Fibroblast of peridontal ligament (primary cell): ENCODE measurements around the gene KIF21B.

Source experiments
- DNase-seq: peaks from one replicate; pipeline ENCODE4 v3.0.0-alpha.2; 2010; ENCODE audit errors: extremely low read depth

Gene KIF21B

DNA sequence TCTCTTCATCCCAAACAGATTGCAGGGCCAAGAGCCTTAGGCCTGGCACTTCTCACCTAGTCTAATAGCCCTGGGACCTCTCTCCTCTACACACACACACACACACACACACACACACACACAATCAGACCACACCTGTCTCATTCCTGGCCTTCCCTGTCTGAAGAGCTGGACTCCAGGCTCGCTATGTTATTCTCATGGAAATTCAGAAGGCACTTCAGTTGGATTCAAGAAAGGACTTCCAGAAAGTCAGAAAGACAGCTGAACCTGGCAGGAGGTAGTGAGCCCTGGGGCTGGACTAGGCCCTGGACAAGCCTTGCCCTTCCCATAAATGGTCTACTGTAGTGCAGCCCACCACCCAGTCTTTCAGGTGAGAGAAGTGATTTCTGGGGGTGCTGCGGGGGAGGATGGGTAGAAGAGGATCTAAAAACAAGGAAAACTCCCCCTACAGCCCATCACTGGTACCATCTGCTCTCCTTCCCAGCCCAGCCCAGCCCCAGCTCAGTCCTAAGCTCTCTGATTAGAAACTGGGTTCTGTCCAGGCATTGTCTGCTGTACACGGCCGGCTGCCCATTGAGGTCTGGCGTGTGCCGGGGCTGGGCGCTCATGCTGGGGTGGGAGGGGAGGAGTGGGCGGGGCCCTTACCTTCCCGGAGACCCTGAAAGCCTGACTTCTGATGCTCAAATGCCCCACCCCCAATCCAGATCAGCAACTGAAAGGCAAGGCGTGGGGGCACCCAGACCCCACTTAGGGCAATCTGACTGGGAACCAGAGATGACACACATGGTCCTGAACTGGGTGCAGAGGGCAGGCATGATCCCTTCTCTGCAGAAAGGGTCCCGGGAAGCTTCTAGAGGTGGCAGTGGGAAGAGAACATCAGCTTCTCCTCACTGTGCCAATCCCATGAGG lies 2.5 kb downstream of the KIF21B start:
- no peak for DNase-seq

DNA sequence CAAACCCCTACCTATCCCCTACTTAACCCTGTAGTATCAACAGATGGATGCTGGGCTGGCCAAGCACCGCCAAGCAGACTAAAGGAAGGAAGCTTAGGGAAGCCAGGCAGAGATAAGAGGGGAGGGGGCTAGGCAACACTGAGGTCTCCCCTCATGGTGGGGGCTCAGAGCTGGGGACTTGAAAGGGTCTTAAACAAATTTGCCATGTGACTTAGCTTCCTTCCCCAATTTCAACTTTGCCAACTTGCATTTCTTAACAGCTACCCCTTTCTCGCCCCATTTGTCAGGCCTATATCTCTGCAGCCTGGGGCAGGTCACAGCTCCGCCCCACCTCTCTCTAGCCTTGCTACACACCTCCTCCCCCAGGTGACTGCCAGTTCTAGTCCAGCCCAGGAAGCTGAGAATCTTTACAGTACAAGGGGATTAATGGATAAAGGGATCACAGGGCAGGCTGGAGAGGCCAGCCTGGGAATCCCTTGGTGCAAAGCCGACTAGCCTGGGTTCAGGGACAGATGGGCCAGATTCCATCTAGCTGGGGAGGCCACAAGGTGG lies 3.4 kb downstream of the KIF21B start:
- no peak for DNase-seq

DNA sequence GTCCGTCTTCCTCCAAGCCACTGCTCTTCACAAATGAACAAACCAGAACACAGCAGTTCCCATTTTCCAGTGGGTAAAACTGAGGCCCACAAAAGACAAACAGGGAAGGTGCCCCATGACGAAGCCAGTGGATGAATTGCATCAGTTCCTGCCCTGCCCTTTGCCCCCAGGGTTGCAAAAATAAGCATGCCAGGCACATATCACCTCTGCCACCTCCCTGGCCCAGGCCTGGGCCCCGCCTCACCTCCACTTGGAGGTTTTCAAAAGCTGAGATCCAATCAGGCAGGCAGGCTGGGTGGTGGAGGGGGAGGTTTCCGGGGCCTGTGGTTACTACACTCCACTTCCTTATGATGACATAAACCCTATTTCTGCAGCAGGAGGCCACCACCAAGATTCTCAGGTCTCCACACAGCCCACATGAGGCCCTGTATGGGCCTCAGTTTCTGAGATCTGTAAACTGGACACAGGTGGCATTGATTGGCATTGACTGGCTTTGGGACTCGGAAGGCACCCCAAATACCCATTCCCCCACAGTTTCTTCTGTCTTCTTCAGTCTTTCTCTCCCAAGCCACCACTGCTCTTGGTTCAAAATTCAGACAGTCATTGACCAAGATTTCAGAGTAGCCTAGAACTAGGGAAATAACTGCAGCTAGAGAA lies 4.1 kb downstream of the KIF21B start:
- no peak for DNase-seq

DNA sequence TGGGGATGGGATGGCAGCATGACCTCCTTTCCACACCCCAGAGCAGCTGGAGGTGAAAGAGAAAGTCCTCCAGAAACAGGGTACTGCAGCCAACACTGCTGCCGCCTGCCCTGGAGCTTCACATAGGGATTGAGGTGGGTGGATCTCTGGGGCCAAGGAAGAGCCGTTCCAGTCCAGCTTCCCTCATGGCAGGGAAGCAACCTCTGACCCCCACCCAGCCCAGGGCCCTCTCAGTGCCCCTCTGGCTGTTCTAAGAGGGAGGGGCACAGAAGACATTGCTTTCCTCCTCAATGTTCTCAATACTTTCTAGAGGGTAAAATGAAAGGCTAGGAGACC lies 5.7 kb downstream of the KIF21B start:
- DNase-seq: no peak

DNA sequence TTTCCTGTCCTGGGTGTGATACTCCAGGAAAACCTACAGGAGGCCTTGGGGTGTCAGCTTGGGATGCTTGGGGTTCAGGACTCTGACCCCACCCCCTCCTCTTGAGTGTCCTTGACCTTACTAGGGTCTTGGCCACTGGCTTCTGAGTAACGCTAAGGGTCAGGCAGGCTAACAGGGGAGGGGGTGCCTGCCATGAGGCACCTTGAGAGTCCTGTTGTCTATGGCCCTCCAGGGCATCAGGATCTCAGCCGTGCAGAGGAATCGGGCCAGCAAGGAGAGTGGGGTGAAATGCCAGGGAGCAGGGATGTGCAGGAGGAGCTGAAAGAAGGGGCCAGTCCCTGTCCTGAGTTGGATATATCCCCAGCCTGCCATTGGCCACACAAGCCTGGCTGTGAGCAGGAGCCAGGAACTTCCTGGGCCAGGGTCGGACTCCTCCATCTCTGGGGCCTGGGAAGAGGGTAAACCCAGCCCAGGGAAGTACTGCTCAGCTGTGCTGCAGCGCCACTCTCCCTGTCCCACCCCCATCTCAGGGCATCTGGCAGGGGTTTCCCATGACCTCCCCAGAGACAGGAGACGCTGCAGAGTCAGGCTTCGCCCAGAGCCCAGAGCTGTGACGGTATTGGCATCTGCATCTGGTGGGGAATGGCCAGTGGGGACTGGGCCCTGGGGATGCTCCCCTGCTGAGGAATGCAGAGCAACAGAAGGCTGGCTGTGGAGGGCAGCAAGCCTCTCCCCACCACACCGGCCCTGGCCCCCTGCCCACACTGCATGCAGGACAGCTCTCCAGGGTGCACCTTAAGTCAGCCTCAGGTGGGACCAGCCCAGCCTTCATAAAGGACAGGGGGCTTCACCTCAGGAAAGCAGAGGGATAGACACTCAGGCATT lies 6.3 kb downstream of the KIF21B start:
- DNase-seq: no peak

DNA sequence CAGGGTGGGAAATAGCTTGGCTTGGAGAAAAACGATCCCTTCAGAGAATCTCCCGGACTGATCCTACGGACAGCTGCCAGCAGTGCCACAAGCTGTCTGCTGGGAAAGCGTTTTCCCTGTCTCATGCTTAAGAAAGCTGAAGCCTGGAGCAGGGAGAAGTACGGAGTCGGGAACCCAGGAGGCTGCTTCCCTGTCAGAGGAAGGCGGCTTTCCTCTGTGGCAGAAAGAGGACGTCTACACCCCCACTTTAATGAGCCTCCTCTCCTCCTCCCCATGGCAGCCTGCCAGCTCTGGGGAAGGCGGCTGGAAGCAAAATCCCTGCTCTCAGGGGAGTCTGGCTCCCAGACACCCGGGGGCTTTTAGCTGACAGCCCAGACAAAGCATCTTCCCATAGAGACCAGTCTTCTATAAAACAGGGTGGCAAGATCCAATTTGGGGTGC lies 7.3 kb downstream of the KIF21B start:
- DNase-seq: peak; percentile 8

DNA sequence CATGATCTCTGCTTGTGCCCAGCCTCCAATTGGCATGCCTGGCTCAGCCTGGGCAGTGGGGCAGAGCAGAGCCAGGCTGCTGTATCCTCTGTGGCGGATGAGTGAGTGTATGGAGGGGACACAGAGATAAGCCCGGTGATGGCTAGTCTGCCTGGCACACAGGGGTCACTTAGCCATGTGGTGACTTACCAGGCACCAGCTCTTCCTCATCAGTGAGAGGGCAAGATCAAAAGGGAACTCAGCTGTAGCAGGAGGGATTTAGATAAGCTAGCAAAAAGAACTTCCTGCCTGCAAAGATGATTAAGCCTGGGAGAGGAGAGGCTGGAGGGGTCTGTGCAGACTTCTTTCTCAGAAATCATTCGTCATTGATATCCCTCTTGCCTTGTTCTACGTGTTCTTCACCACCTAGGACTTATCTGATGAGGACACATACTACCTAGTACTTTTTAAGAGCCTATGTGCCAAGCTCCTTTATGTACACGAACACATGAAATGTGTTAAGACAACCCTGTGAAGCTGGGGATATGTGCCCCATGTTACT lies 7.9 kb downstream of the KIF21B start:
- DNase-seq: no peak

DNA sequence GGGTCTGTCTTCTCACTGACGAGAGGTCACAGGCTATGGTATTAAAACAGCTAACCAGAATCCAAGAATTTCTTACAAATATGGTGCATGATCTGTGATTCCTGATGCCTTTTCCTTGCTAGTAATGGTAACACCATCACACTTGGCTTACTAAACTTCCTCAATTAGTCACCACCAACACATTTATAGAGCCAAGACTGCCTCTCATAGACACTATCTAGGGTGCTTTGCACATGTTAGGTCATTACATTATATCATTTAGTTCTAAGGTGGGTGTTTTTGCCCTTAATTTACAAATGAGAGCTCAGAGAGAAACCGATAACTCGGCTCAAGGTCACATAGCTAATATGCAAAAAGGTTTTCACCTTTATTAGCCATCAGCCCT lies 8.7 kb downstream of the KIF21B start:
- DNase-seq: no peak

DNA sequence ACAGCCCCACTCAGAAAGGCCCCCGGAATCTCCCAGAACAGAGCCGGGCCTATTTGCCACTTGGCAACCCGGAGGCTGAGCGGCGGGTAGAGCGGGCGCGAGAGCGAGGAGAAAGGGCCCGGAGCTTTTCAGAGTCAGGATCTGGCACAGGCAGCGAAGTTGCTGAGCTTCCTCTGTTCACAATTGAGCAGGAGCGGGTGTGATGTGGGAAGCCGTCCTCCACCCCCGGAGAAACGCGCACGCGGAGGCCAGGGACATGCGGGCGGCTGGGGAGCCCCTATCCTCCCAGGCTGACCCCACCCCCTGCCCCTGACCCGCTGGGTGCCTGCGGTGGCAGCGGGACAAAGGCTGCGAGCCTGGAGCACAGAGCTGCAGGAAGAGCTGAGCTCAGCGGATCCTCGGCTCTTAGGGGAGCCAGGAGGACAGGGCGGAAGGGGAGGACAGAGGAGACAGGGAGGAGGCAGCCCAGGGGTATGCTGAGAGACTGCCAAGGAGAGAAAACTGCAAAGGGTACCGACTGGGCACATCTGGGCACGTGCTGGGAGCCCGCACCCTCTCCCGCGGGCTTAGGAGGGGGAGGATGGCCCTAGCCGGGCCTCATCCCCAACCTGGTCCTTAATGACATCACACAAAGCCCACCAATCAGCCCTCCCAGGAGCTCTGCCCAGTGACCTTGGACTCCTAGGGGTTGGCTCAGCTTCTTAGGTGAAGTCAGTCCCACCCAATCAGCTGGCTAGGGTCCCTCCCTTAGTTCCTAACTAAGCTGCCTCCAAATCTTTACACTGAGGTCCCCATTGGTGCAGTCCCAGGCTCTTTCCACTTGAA lies 9.3 kb downstream of the KIF21B start:
- no peak for DNase-seq

DNA sequence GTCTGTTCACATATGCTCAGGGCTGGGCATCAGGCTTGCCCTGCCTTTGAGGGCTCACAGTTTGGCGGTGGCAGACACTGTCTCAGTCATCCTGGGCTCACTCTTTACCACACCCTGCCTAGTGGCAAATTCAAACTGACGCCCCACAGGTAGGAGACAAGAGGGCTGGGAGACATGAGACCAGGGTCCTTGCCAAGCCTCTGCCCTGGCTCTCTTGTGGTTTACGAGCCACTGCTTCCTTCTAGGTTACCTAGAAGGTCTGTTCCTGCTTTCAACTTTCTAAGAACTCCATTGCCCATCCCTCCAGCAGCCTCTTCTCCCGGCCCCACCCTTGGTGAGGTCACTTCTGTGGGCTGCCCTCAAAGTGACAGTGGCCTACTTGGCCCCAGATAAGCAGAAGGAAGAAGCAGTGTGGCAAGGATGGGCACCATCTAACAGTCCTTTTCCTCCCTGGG lies 10.5 kb downstream of the KIF21B start:
- DNase-seq: no peak

DNA sequence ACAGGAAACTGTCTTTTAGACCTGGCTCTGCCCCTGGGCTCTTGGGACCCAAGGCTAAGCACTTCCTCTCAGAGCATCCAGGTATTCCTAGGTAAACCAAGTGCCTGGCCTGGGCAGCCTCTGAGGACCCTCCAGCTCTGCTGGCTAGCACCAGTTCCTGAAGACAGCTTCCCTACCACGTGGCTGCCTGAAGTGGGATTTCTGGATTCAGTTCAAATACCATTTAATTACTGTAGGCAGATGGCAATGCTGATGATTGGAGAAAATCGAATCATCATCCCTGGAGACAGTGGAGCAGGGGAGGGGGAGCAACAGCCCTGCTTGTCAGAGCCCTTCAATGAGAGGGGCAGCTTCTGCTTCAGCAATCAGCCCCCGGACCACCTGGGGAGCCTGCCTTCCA lies 11.9 kb downstream of the KIF21B start:
- no peak for DNase-seq

DNA sequence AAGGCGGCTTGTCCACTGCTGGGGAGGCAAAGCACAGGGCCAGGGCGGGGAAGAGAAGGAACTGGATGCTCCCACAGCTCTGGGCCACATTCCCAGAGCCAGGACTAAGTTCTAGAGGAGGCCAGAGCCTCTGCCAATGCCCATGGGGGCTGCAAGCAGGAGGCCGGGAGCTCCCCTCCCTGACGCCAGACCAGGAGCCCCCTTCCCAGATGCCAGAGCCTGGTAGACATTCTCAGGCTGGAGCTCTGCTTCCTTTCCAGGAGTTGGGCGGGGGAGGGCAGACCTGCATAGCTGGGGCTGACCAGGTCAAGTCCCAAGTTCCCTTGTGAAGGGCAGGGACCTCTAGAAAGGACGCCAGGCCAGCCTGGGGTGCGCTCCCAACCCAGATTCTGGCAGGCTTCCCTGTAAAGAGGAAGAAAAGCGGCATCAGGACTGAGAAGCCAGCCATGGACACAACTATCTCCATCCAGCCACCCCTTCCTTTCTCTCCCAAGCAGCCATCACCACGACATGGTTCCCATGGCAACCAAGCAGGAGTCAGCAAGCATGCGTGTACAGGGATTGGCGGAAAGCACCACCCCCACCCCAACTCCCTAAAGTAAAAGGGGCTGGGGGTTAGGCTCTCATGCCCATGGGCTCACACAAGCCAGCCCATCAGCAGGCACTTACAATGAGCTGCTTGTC lies 13.4 kb downstream of the KIF21B start:
- DNase-seq: no peak

DNA sequence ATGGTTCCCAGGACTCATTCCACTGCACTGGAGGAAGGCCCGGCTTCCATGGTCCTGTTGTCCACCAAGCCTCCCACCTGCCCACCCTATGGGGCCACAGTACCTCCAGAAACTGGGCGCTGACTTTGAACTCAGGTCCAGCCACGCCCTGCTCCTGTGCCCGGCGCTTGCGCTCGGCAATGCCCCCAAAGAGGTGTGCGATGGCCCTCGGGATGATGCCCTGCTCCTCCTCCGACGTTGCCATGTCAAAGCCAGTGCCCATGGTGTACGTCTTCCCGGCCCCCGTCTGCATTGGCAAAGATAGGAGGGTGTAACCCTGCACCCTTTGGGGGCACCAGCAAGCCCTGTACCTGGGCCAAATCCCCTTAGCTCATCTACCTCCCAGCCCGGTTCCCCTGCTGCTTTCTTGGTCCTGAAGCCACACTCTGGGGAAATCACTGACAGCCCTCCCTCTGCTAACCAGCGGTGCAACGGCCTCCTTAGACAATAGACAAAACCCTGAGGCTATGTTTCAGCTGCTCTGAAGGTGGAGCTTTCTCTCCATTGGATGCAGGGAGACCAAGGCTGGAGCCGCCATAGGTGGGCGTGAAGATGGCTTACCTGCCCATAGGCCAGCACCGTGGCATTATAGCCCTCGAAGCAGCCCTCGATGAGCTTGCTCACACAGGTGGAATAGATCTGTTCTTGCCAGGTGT lies 14.7 kb downstream of the KIF21B start:
- DNase-seq: no peak

DNA sequence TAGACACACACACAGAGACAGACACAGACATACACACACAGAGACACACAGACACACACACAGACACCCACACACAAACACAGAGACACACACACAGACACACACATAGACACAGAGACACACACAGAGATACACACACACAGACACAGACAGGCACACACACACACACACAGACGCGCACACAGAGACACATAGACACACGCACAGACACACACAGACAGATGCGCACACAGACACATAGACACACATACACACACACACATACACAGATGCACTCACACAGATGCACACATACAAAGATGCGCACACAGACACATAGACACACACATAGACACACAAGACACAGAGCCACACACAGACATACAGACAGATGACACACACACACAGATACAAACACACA lies 16.0 kb downstream of the KIF21B start:
- DNase-seq: no peak

DNA sequence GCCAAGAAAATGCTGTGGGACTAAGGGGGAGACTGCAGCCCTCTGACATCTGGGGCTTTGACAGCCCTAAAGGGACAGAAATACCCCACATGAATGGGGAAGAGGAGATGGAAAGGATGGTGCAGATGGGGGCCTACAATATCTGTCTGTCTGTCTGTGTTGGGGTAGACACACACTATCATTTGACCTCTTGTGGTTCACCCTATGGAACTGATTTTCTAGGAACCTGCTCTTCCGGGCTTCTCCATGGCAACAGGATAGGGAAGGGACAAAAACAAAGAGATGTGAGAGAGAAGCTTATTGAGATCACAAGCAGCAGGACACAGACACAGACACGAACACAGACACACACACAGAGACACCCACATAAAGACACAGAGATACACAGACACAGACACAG lies 17.1 kb downstream of the KIF21B start:
- DNase-seq: no peak

DNA sequence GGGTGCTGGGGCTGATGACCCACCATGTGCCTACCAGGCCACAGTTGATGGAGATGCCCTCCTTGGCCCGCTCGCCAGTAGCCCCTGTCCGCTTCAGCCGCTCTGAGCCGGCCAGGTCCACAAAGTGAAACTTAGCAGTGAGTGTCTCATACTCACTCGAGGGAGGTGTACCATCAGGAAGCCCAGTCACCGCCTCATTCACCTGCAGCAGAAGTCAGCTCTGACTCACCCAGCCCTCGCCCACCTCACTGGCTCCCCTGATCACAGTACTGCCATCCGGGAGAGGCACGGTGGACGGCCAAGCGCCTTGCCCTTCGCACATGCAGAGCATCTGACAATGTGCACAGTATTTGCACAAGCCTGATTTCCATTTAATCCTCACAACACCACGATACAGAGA lies 18.8 kb downstream of the KIF21B start:
- DNase-seq: no peak

DNA sequence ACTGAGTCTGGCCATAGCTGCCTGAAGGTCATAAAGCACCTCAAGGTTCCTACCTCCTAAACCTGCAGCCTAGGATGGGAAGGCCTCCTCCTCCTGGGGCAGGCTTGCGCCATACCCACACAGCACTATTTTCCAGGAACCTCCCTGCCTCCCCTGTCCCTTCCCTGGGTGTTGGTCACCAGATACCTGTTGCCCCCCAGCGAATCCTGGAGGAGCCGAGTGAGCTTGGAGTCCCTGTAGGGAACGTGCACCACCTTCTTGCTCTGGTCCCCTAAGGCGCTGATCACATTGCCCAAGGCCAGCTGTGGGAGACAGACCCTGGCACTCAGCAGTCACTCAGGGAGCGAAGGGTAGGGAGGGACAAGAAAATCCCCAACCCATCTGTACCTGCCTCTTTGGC lies 19.4 kb downstream of the KIF21B start:
- no peak for DNase-seq

DNA sequence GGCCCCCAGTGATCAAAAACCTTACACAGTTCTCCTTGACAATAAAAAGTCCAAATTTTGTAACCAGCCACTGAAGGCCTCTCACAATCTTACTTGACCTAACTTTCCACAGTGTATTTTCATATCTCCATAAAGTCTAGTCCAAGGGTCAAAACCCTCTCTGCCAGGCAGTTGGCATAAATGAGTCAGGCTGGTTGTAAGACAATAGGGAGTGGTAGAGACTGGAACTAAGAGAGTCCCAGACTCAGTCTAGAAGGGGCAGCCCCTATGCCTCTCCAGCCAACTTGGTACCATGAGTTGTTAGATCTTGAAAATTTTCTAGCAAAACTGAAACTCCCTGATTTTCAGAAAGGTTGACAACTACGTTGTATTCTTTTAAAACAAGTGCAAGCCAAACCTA lies 21.0 kb downstream of the KIF21B start:
- no peak for DNase-seq

DNA sequence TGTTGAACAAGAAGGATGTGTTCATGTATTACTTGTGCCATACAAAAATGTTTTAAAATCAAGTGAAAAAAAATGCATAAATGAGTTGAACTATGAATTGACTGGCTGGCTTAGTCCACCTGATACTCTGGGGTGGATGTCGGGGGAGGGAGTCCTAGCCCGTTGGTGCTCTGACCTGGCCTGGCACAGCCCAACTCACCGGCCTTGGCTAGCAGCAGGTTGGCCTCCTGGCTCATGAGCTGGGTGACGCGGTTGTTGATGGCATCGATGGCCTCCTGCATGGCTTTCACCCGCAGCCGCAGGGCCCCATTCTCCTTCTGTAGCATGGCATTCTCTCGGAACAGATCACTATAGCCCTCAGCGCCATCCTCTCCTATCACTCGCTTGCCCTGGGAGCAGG lies 21.6 kb downstream of the KIF21B start:
- DNase-seq: no peak

DNA sequence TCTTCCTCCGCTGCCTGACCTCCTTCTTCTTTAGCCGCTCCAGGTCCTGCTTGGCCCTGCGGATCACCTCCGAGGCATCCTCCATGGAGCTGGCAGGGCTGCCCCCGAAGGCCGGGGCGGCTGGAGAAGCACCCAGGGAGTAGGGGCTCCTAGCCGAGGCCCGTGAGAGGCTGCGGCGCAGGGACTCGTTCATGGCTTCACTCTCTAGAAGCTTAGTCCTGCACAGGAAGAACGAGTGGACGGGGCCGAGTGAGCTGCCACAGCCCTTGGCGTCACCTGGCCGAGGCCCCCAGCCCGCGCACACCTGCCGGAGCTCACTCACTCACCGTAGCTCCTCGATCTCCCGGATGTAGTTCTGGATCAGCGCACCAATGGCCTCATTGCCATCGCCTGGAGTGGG lies 23.1 kb downstream of the KIF21B start:
- no peak for DNase-seq
